Activated T-cell treated with anti-CD3 and anti-CD28 coated beads, Interleukin-2, amount 50 U/mL, for 24 hours (primary cell): ENCODE results near the gene IQSEC3.

Source experiments
- DNase-seq: peaks from one replicate; pipeline ENCODE4 v3.0.0-alpha.2; 2020
- H3K27ac Mint-ChIP-seq: 2 replicates; pipeline ENCODE4 v1.8.0; 2020; ENCODE audit warnings: mild to moderate bottlenecking, mixed read lengths
- H3K27me3 Mint-ChIP-seq: 2 replicates; pipeline ENCODE4 v1.8.0; 2020; ENCODE audit warnings: mixed read lengths
- H3K36me3 Mint-ChIP-seq: 2 replicates; pipeline ENCODE4 v1.8.0; 2020; ENCODE audit warnings: low read depth, mixed read lengths
- H3K4me1 Mint-ChIP-seq: 2 replicates; pipeline ENCODE4 v1.8.0; 2020; ENCODE audit warnings: low read depth, mixed read lengths
- H3K4me3 Mint-ChIP-seq: 2 replicates; pipeline ENCODE4 v1.8.0; 2020; ENCODE audit warnings: mild to moderate bottlenecking, moderate library complexity, mixed read lengths
- H3K9me3 Mint-ChIP-seq: 2 replicates; pipeline ENCODE4 v1.8.0; 2020; ENCODE audit warnings: mixed read lengths

Gene IQSEC3

DNA sequence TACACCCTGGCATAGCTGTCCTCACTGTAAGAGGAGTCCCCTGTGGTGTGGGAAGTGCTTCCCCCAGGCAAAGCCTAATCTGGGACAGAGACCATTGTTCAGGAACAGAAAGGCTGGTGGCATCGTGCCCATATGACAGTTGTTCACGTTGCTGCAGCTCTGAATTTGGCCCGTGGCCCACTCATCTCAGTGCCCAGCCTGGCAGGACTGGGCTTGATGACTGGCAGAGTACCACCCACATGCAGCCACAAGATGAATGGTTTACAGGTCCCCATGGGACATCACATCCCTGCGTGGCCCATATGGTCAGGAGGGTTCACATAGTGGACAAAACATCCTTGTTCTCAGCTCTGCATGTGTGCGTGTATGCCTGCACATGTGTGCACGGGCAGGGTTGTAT, 17.5 kb downstream of the IQSEC3 start:
- H3K27ac Mint-ChIP-seq: no peak overlapping the region
- H3K9me3 Mint-ChIP-seq: no peaks in the 10 kb centered on the region
- DNase-seq: no peak
- H3K36me3 Mint-ChIP-seq: no peaks in the 10 kb centered on the region
- H3K4me1 Mint-ChIP-seq: no peaks in the 10 kb centered on the region
- H3K27me3 Mint-ChIP-seq: peaks cover 36% of the 10 kb centered on the region
- H3K4me3 Mint-ChIP-seq: no peak overlapping the region

DNA sequence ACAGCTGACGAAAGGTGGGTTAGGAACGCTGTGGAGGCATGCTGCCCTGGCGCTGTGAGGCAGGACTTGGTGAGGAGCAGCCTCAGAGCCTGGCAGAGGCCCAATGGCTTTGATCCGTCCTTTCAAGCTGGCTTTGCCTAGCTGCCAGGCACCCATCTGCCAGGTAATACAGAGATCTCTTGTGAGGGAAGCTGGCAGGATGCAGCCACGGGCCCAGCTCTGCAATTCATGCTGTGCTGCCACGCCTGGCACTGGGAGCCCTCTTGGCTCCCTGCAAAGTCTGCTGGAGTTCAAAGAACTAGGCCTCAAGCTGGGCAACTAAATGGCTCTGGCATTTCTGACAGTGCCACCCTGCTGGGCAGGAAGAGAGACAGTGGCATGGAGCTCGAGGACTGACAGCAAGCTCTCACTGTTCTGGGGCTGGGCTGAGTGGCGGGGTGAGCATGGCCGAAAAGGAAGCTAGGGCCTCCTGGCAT, 18.7 kb downstream of the IQSEC3 start:
- Mint-ChIP-seq H3K4me3 (no peak overlapping the region), H3K36me3 (peaks cover 3% of the 10 kb centered on the region), H3K4me1 (no peaks in the 10 kb centered on the region), H3K9me3 (peaks cover 11% of the 10 kb centered on the region), H3K27ac (no peak overlapping the region), H3K27me3 (peaks cover 27% of the 10 kb centered on the region)
- DNase-seq: no peak

DNA sequence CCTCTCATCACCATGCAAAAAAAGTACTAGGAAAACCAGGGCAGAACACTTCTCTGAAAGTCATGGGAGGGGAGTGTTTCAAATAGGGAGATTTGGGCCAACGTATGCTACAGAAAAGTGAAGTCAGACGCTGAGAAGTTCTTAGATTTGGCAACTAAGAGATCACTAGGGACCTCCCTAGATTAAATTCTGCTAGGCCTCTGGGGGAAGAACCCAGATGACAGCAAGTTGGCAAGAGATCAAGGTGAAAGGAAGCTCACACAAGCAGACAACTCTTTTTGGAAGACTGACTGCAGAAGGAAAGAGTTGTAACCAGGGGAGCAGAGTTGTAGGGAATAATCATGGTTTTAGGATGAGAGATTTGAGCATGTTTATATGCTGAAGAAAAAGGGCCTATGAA, 20.7 kb downstream of the IQSEC3 start:
- Mint-ChIP-seq H3K4me1 (no peaks in the 10 kb centered on the region), H3K27ac (no peak overlapping the region), H3K4me3 (no peak overlapping the region), H3K36me3 (peaks cover 3% of the 10 kb centered on the region), H3K27me3 (peaks cover 11% of the 10 kb centered on the region), H3K9me3 (peaks cover 11% of the 10 kb centered on the region)
- DNase-seq: no peak

DNA sequence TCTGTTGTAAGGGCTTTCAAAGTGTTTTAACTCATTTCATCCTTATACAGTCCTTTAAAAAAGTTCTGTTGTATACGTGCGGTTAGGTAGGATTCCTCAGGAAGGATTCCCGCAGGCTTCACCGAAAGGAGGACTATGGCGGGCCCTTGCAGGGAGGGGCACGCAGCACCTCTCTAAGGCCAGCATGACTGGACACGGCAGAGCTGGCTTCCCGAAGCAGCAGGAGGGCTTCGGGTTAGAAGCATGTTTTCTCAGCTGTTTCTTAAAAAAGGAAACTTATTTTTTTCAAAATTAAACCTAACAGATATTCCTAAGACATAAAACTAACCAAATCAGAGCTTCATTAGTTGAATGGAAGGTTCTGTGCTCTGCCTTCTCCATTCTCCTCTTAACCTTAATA, 21.3 kb downstream of the IQSEC3 start:
- Mint-ChIP-seq H3K4me3 (no peak overlapping the region), H3K36me3 (peaks cover 3% of the 10 kb centered on the region), H3K9me3 (peaks cover 11% of the 10 kb centered on the region), H3K27me3 (peaks cover 10% of the 10 kb centered on the region), H3K27ac (no peak overlapping the region), H3K4me1 (no peaks in the 10 kb centered on the region)
- DNase-seq: no peak

DNA sequence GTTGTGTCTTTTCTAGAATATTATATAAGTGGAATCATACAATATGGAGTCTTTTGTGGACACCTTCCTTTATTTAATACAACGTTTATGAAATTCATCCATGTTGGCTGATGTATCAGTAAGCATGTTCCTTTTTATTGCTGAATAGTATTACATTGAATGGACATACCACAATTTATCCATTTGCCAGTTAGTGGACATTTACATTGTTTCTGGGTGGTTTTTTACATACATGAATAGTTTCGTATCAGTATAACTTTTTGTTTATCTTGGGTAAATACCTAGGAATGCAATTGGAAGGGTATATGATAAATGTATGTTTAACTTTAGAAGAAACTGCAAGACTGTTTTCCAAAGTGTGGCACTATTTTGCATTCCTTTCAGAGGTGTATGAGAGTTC, 23.1 kb downstream of the IQSEC3 start:
- Mint-ChIP-seq H3K4me3 (no peak overlapping the region), H3K9me3 (peaks cover 11% of the 10 kb centered on the region), H3K36me3 (peaks cover 3% of the 10 kb centered on the region), H3K27me3 (peaks cover 5% of the 10 kb centered on the region), H3K27ac (no peak overlapping the region), H3K4me1 (no peaks in the 10 kb centered on the region)
- DNase-seq: no peak

DNA sequence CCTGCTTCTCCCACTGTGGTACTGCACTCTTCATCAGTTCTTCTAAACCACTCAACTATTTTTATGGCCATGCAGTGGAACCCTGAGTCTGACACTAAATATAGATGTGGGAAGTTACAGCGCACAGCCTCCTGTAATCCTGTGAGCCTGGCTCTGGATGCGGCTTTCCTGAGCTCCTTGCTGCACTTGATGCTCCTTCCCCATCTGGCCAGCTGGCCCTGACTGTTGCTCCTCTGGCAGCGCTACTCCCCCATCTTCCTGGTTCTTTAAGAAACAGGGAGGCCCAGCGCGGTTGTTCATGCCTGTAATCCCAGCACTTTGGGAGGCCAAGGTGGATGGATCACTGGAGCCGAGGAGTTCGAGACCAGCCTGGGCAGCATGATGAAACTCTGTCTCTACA, 24.6 kb downstream of the IQSEC3 start:
- H3K9me3 Mint-ChIP-seq: peaks cover 11% of the 10 kb centered on the region
- no peak overlapping the region for H3K27ac Mint-ChIP-seq
- H3K4me3 Mint-ChIP-seq: no peak overlapping the region
- DNase-seq: no peak
- H3K27me3 Mint-ChIP-seq: peaks cover 12% of the 10 kb centered on the region
- no peaks in the 10 kb centered on the region for H3K4me1 Mint-ChIP-seq
- peaks cover 3% of the 10 kb centered on the region for H3K36me3 Mint-ChIP-seq

DNA sequence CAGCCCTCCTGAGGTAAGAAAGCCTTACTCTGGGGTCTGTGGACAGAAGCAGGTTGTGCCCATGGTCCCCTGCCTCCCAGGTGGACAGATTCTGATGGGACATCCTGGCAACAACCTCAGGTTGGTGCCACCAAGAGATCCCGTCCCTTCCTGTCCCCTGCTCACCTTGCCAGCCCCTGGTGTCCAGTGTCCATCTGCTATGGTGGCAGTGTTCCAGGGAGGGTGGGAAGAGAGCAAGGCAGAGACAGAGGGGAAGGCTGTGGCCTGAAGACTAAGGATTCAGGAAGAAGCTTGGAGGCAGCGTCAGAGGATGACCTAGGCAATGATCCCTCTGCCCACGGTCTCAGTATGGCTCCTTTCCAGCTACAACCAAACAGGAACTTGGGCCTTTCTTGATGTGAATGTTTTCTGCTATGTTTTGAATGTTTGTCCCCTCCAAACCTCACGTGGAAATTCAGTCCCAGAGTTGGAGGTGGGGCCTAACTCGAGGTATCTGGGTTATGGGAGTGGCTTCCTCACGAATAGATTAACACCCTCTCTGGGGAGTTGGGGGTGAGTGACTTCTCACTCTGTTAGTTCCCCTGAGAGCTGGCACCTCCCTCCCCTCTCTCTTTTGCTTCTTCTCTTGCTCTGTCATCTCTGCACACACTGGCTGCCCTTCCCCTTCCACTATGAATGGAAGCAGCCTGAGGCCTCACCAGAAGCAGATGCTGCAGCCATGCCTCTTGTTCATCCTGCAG, 26.9 kb downstream of the IQSEC3 start:
- Mint-ChIP-seq H3K27me3 (peaks cover 17% of the 10 kb centered on the region), H3K4me1 (no peaks in the 10 kb centered on the region), H3K4me3 (no peak overlapping the region), H3K36me3 (peaks cover 3% of the 10 kb centered on the region), H3K27ac (no peak overlapping the region), H3K9me3 (peaks cover 11% of the 10 kb centered on the region)
- DNase-seq: no peak

DNA sequence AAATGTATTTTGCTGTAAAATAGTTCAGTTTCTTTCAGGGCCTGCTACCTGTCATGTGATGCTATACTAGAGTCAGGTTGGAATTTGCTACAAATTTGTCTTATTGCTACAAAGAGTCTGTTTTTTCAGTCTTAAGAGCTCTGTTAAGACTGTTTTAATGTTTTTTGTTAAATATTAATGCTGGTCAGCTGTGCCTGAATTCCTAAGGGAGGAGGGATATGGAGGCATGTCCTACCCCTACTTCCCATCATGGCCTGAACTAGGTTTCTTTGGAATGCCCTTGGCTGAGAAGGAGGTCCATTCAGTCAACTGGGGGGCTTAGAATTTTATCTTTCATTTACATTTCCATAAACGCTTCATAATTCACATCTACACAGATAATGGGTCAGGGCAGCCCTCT, 30.0 kb downstream of the IQSEC3 start:
- Mint-ChIP-seq H3K36me3 (no peaks in the 10 kb centered on the region), H3K4me1 (no peaks in the 10 kb centered on the region), H3K27me3 (peaks cover 42% of the 10 kb centered on the region), H3K4me3 (no peak overlapping the region), H3K9me3 (no peaks in the 10 kb centered on the region), H3K27ac (no peak overlapping the region)
- DNase-seq: no peak

DNA sequence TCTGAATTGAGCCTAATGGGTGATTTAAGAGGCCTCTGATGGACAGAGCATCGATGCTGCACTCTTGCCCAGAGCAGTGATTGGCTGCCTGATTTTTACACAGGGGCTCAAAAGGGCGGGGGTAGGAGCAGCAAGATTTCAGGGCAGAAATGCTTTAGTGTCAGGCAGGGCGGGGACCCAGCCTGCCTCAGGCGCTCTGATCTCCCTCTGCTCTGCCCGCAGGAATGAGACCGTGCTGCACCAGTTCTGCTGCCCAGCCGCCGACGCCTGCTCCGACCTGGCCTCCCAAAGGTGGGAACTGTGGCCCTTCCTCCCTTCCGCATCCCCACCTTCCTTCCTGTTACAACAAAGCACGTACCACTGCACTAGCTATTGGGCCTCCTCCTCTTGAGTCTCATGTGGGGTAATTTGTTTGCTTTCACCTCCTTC, 32.4 kb downstream of the IQSEC3 start:
- no peaks in the 10 kb centered on the region for H3K9me3 Mint-ChIP-seq
- H3K36me3 Mint-ChIP-seq: no peaks in the 10 kb centered on the region
- peaks cover 45% of the 10 kb centered on the region for H3K27me3 Mint-ChIP-seq
- no peak overlapping the region for H3K4me3 Mint-ChIP-seq
- DNase-seq: no peak
- H3K27ac Mint-ChIP-seq: no peak overlapping the region
- H3K4me1 Mint-ChIP-seq: peaks cover 2% of the 10 kb centered on the region

DNA sequence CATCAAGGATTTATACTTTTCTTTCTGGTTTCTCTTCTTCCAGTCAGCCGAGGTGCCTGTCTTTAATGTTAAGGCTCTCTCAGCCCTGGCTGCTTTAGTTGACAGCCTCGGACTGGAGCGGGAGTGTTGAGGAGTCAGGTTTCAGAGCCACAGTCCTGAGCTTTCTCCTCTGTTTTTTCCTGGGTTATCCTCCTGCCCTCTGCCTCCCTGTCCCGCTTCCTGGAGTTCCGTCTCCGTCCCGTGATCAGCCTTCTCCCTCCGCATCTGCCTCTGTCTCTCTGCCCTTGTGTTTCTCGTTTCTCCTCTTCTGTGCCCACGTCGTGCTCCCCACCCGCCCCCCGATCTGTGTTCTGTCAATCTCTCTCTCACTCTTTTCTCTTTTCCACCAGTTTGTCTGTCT, 33.0 kb downstream of the IQSEC3 start:
- Mint-ChIP-seq H3K27ac (no peak overlapping the region), H3K36me3 (no peaks in the 10 kb centered on the region)

DNA sequence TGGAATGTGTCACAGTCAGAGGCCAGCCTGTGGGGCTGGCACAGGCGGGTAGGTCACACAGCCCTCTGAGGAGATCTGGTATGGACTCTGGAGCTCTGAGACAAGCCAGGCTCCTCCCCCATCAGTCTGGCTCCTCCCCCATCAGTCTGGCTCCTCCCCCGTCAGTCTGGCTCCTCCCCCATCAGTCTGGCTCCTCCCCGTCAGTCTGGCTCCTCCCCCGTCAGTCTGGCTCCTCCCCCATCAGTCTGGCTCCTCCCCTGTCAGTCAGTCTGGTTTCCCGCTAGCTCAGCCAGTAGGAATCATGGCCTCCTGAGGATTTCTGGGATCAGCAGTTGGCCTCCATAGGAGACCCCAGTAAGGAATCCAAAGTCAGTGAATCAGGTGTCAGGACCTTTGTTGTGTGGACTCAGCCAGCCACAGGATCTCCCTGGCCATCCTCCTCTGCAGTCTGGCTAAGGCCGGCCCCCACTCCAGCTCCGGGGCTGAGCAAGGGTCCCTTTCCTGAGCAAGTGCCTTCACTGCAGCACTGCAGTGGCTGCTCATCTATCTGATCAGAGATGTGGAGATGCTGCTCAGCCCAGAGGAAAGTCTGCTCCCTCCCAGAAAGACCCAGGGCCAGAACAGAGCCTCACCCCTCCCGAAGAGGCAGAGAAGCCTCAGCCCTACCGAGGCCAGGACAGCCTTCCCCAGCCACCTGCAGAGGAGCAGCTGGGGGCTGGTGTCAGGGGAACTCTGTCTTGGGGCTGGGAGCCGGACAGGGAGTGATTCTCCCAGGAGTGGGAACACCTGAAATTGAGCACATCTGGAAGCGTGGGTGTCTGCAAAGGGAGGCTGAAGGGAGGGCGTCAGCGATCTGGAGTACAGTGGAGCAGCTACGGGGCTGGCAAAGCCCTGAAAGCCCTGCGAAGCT, 35.7 kb downstream of the IQSEC3 start:
- peaks cover 5% of the 10 kb centered on the region for H3K4me1 Mint-ChIP-seq
- no peak overlapping the region for H3K27ac Mint-ChIP-seq
- peaks cover 35% of the 10 kb centered on the region for H3K27me3 Mint-ChIP-seq
- H3K9me3 Mint-ChIP-seq: no peaks in the 10 kb centered on the region
- DNase-seq: no peak
- H3K36me3 Mint-ChIP-seq: no peaks in the 10 kb centered on the region
- H3K4me3 Mint-ChIP-seq: no peak overlapping the region

More for the DNA sequence above, 33.0 kb downstream of the IQSEC3 start:
- H3K4me3 Mint-ChIP-seq: no peak overlapping the region
- no peak for DNase-seq
- H3K4me1 Mint-ChIP-seq: peaks cover 5% of the 10 kb centered on the region
- H3K9me3 Mint-ChIP-seq: no peaks in the 10 kb centered on the region
- peaks cover 43% of the 10 kb centered on the region for H3K27me3 Mint-ChIP-seq

DNA sequence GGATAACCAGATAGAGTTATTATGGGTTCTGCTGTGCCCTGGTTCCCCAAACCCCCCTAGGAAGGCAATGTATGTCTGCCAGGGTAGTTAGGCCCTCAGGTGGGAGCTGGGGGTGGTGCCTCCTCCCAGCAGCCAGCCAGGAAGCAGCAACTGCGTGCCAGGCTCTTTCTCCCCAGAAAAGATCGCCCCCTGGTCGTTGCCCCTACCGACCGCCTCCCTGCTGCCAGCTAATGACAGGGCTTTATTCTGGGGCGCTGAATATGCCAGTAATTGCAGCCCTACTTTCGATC, 36.3 kb downstream of the IQSEC3 start:
- Mint-ChIP-seq H3K4me1 (peaks cover 5% of the 10 kb centered on the region), H3K27ac (no peak overlapping the region), H3K4me3 (no peak overlapping the region), H3K36me3 (no peaks in the 10 kb centered on the region), H3K9me3 (no peaks in the 10 kb centered on the region), H3K27me3 (peaks cover 33% of the 10 kb centered on the region)
- no peak for DNase-seq

DNA sequence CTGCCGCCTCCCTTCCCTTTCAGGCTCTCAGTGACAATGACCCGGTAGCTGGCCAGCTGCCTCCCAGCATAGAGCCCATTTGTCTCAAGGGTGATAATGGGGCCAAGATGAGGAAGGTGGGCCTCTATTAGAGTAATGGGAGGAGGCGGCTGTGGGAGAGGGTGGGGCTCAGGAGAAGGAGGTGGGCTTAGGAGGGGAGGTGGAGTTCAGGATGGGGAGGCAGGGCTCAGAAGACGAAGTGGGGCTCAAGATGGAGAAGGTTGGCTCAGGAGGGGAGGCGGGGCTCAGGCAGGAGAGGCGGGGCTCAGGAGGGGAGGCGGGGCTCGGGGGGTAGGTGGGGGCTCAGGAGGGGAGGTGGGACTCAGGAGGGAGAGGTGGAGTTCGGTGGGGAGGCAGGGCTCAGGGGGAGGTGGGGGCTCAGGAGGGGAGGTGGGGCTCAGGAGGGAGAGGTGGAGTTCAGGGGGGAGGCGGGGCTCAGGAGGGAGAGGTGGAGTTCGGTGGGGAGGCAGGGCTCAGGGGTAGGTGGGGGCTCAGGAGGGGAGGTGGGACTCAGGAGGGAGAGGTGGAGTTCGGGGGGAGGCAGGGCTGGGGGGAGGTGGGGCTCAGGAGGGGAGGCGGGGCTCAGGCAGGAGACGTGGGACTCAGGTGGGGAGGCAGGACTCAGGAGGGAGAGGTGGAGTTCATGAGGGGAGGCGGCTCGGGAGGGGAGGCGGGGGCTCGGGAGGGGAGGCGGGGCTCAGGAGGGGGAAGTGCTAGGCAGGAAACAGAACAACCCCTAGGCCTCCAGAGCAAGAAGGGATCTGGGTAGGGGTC, 36.8 kb downstream of the IQSEC3 start:
- no peaks in the 10 kb centered on the region for H3K9me3 Mint-ChIP-seq
- H3K4me3 Mint-ChIP-seq: no peak overlapping the region
- peaks cover 5% of the 10 kb centered on the region for H3K4me1 Mint-ChIP-seq
- no peak for DNase-seq
- H3K27ac Mint-ChIP-seq: no peak overlapping the region
- no peaks in the 10 kb centered on the region for H3K36me3 Mint-ChIP-seq
- H3K27me3 Mint-ChIP-seq: peaks cover 30% of the 10 kb centered on the region

DNA sequence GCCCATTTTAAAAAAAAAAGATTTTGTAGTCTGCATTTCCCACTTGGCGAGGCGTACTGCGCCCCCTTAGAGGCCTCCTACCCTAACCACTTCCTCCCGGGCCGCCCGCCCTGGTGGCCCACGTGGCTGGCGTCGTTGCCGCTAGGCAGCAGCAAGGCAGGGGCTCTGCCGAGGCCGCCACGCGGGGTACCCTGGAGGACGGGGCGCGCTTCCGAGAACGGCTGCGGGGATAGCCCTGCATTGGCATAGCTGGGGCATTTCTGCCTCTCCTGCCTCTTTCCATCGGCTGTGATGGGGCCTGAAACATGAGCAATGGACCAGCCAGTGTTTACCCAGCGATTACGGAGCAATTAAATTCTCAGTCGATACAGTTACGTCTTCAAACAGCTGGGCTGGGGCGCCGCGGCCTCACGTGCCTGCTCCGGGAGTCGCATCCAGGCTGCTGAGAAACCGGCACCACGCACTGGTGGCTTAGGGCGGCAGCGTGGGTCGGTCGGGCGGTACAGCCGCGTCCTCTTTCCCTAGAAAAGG, 38.0 kb downstream of the IQSEC3 start:
- DNase-seq: no peak
- Mint-ChIP-seq H3K4me3 (no peak overlapping the region), H3K27me3 (peaks cover 20% of the 10 kb centered on the region), H3K36me3 (no peaks in the 10 kb centered on the region), H3K9me3 (no peaks in the 10 kb centered on the region), H3K27ac (no peak overlapping the region), H3K4me1 (peaks cover 9% of the 10 kb centered on the region)
